A673 (cell line): ENCODE measurements around the gene FNDC3B. TPM values are rescaled to one million over a fixed set of nuclear protein-coding genes. Genes with fewer than 3 reads are reported as not detected.

ENCODE experiments used
- BruUV-seq: library from RNA; stranded (reverse); fragments of 400-500 nt; replicated peaks from 2 replicates; lab custom pipeline; 2021; lab: Mats Ljungman, UMichigan
- CTCF ChIA-PET: fragments of 300-600 bp; sonication (Branson Sonifier 250); formaldehyde crosslinking; loops from one replicate; lab custom pipeline; 2022; ENCODE audit warnings: antibody characterized with exemption; lab: Charles Lee
- POLR2A ChIA-PET: fragments of 300-600 bp; sonication (Branson Sonifier 250); formaldehyde crosslinking; loops from one replicate; lab custom pipeline; 2022; ENCODE audit warnings: antibody characterized with exemption; ENCODE audit not compliant: low non-redundant PET; lab: Charles Lee
- DNase-seq: peaks from one replicate; pipeline ENCODE4 v3.0.0-alpha.2; 2015; ENCODE audit warnings: low spot score
- H3K27ac ChIP-seq: fragments of 200-600 bp; sonication (generic); 2 replicates; pipeline ENCODE4 v1.5.1; 2016; ENCODE audit warnings: mixed run types, low read depth, mild to moderate bottlenecking, mixed read lengths, antibody characterized with exemption, low read length; ENCODE audit not compliant: poor library complexity, severe bottlenecking
- H3K27me3 ChIP-seq: fragments of 200-600 bp; sonication (generic); replicated peaks from 2 replicates; pipeline ENCODE4 v1.6.1; 2017; ENCODE audit warnings: mixed run types, low read depth, mild to moderate bottlenecking, mixed read lengths, antibody characterized with exemption, low read length; ENCODE audit not compliant: insufficient read depth, poor library complexity
- H3K36me3 ChIP-seq: fragments of 200-600 bp; sonication (generic); 2 replicates; pipeline ENCODE4 v1.6.1; 2016; ENCODE audit warnings: mixed run types, mild to moderate bottlenecking, mixed read lengths, antibody characterized with exemption, low read length; ENCODE audit not compliant: insufficient read depth, poor library complexity, severe bottlenecking
- H3K4me1 ChIP-seq: fragments of 200-600 bp; sonication (generic); 2 replicates; pipeline ENCODE4 v1.6.1; 2017; ENCODE audit warnings: mixed run types, mild to moderate bottlenecking, mixed read lengths, antibody characterized with exemption, low read length; ENCODE audit not compliant: insufficient read depth, poor library complexity, severe bottlenecking
- H3K4me3 ChIP-seq: fragments of 200-600 bp; sonication (generic); 2 replicates; pipeline ENCODE4 v1.5.1; 2016; ENCODE audit warnings: low read depth, mixed run types, mild to moderate bottlenecking, mixed read lengths, low read length; ENCODE audit not compliant: poor library complexity, severe bottlenecking
- H3K9me3 ChIP-seq: fragments of 200-600 bp; sonication (generic); 2 replicates; pipeline ENCODE4 v1.6.1; 2016; ENCODE audit warnings: mixed run types, low read depth, mild to moderate bottlenecking, mixed read lengths, antibody characterized with exemption, low read length; ENCODE audit not compliant: poor library complexity, severe bottlenecking
- CTCF ChIP-seq: fragments of 300-800, 200-600 bp; sonication (generic); conservative IDR thresholded peaks from 2 replicates; pipeline ENCODE4 v1.5.1; 2017; ENCODE audit warnings: low read depth, mild to moderate bottlenecking, antibody characterized with exemption, low read length, moderate library complexity, mixed read lengths
- EZH2 ChIP-seq: fragments of 200-600 bp; sonication (generic); IDR thresholded peaks from 2 replicates; pipeline ENCODE4 v1.6.1; 2017; ENCODE audit warnings: borderline replicate concordance, low read depth, mild to moderate bottlenecking, mixed read lengths, antibody characterized with exemption, low read length; ENCODE audit not compliant: poor library complexity, severe bottlenecking
- intact Hi-C: fragments of 100-400 bp; cut with micrococcal nuclease; formaldehyde crosslinking; loops from one replicate; pipeline ENCODE4 v1.10.0; 2022; ENCODE audit not compliant: unreplicated experiment
- total RNA-seq: library from RNA; stranded (reverse); gene quantifications from 2 replicates; pipeline ENCODE4 v1.2.3, GENCODE V29; 2021

FNDC3B gene
- total RNA-seq, 1 experiment from 2014 or later = 50.8 TPM

DNA sequence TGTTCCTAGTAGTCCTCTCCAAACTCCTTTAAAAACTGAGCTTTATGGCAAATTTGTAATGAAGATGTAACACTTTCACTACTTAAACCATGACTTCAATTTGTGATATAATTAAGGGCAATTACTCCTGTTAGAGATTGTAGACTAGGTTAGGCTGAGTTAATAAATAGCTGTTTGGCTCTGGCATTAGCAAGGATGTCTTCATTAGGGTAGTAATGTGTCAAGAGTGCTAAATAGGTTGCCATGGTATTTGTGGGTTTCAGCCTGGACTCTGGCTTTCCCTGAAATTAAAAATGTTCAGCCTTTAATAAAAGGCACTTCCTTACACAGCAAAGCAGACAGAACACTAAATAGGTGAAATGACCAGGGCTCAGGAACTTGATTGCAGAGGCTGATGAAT lies 337.0 kb downstream of the FNDC3B start:
- TF ChIP-seq EZH2 (no peak), CTCF (no peak)
- no peak for DNase-seq
- ChIA-PET POLR2A (no interaction called here), CTCF (no interaction called here)
- H3K4me3 ChIP-seq = no peak overlapping the region
- intact Hi-C loops = no loop called here
- H3K9me3 ChIP-seq = no peaks in the 10 kb centered on the region
- no peaks in the 10 kb centered on the region for H3K4me1 ChIP-seq
- peaks cover 22% of the 10 kb centered on the region for H3K36me3 ChIP-seq
- H3K27me3 ChIP-seq = no peaks in the 10 kb centered on the region
- H3K27ac ChIP-seq = no peak overlapping the region
- no TSS peak for BruUV-seq

GRCh38 chr3:172376881-172377280 lies 337.5 kb downstream of the FNDC3B start:
- TF ChIP-seq EZH2 = no peak
- TF ChIP-seq CTCF = no peak
- H3K4me3 ChIP-seq = no peak overlapping the region
- H3K27me3 ChIP-seq = no peaks in the 10 kb centered on the region
- intact Hi-C loops = no loop called here
- no peak for DNase-seq
- no peaks in the 10 kb centered on the region for H3K9me3 ChIP-seq
- POLR2A ChIA-PET = no interaction called here
- CTCF ChIA-PET = no interaction called here
- BruUV-seq = no TSS peak
- peaks cover 22% of the 10 kb centered on the region for H3K36me3 ChIP-seq
- H3K4me1 ChIP-seq = no peaks in the 10 kb centered on the region
- H3K27ac ChIP-seq = no peak overlapping the region

DNA sequence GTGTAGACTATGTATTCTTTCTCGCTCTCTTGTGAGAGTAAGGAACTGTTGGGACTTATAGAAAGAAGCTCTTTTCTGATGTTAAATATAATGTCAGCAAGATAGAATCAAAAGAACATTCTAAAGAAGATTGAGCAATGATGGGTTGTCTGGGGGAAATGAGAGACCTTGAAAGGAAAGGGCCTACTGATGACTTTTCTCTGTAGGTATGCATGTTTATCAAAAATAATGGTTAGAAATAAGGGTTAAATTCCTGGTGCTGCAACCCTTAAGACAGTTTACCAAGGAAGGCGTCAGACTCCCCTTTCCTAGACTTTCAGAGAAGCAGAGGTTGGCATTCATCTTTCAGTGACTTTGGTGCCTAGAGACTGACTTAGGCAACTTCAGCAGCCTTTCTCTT lies 339.1 kb downstream of the FNDC3B start:
- BruUV-seq = no TSS peak
- CTCF ChIA-PET = no interaction called here
- Histone ChIP-seq H3K9me3 (no peaks in the 10 kb centered on the region), H3K27me3 (no peaks in the 10 kb centered on the region), H3K27ac (no peak overlapping the region), H3K36me3 (peaks cover 22% of the 10 kb centered on the region), H3K4me3 (no peak overlapping the region), H3K4me1 (no peaks in the 10 kb centered on the region)
- POLR2A ChIA-PET = no interaction called here
- intact Hi-C loops = no loop called here
- DNase-seq = no peak
- no peak for TF ChIP-seq CTCF
- no peak for TF ChIP-seq EZH2
